Esophagus squamous epithelium (tissue), 5 donors: Measurements from ENCODE around the gene MED13L. TPM values are rescaled to one million over a fixed set of nuclear protein-coding genes. Genes with fewer than 3 reads are reported as not detected.

ENCODE experiments used
- DNase-seq: peaks from one replicate; lab custom pipeline; 2025; lab: John Stamatoyannopoulos, UW
- H3K27ac ChIP-seq, 4 donors: fragments of 200-600 bp; sonication (generic); one replicate each; pipeline ENCODE4 v1.5.1; 2016 to 2019; ENCODE audit warnings: mild to moderate bottlenecking in 1 of 4
- H3K27me3 ChIP-seq, 4 donors: fragments of 200-600 bp; sonication (generic); 1 replicate in 3 of 4; 2 replicates in 1 of 4; pipeline versions ENCODE4 v1.5.1 to v1.6.0; 2017 to 2021; ENCODE audit warnings: antibody characterized with exemption in 1 of 4
- H3K36me3 ChIP-seq, 3 donors: fragments of 200-600 bp; sonication (generic); one replicate each; pipeline ENCODE4 v1.5.1; 2016 to 2019
- H3K4me1 ChIP-seq, 3 donors: fragments of 200-600 bp; sonication (generic); one replicate each; pipeline ENCODE4 v1.5.1; 2017 to 2019
- H3K4me3 ChIP-seq, 4 donors: fragments of 200-600 bp; sonication (generic); 1 replicate in 3 of 4; 2 replicates in 1 of 4; pipeline ENCODE4 v1.5.1; 2016 to 2019; ENCODE audit warnings: mild to moderate bottlenecking in 2 of 4, moderate library complexity in 1 of 4
- H3K9me3 ChIP-seq, 3 donors: fragments of 200-600 bp; sonication (generic); one replicate each; pipeline ENCODE4 v1.5.1; 2016 to 2019
- POLR2A ChIP-seq, 4 donors: fragments of 450-650 bp; IDR thresholded peaks; one replicate each; pipeline ENCODE4 v1.6.1; 2017; ENCODE audit warnings: antibody characterized with exemption in 4 of 4, mild to moderate bottlenecking in 4 of 4, moderate library complexity in 3 of 4
- WGBS, 2 donors: methylation state at CpG; one replicate each; pipeline ENCODE4 v1.1.5; 2018; 5-methylcytosine and 5-hydroxymethylcytosine counted together
- intact Hi-C: fragments of 100-400 bp; cut with DNase I; formaldehyde crosslinking; loops from one replicate; pipeline ENCODE4 v1.15.0; 2022
- total RNA-seq, 4 donors: library from RNA; depleted of rRNA; stranded (reverse); fragments of >200 nt; gene quantifications; one replicate each; pipeline ENCODE4 v1.1.0, GENCODE V29; 2016
- TF ChIP-seq, protein P1 (sequence below), 6 experiments: fragments of 450-650 bp in 4 of 6; fragments of 200-600 bp in 2 of 6; sonication (generic) in 2 of 6; IDR thresholded peaks; one replicate each; pipeline ENCODE4 v1.5.1; 2016 to 2019; ENCODE audit warnings: antibody characterized with exemption in 6 of 6, mild to moderate bottlenecking in 4 of 6, moderate library complexity in 4 of 6
- donor health status: DM: yes; HTN: yes; CAD: no.

MED13L gene
- total RNA-seq, 4 donors from 2014 or later, result 52.2 to 137 (median 62.1) TPM

DNA sequence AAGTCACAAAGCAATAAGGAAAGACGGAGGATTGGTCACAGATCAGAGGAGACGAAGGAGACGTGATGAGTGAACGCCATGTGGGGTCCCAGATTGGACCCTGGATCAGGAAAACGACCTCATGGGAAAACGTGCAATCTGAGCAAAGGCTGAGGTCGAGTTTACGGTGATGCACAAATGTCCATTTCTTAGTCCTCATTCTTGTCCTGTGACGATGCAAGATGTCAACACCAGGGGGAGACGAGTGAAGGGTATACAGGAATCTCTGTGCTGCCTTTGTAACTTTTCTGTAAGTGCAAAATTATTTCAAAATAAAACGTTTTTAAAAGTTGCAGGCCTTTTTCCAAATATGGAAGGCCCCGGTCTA is 329.8 kb downstream of the MED13L start:
- TF ChIP-seq, protein P1, sequence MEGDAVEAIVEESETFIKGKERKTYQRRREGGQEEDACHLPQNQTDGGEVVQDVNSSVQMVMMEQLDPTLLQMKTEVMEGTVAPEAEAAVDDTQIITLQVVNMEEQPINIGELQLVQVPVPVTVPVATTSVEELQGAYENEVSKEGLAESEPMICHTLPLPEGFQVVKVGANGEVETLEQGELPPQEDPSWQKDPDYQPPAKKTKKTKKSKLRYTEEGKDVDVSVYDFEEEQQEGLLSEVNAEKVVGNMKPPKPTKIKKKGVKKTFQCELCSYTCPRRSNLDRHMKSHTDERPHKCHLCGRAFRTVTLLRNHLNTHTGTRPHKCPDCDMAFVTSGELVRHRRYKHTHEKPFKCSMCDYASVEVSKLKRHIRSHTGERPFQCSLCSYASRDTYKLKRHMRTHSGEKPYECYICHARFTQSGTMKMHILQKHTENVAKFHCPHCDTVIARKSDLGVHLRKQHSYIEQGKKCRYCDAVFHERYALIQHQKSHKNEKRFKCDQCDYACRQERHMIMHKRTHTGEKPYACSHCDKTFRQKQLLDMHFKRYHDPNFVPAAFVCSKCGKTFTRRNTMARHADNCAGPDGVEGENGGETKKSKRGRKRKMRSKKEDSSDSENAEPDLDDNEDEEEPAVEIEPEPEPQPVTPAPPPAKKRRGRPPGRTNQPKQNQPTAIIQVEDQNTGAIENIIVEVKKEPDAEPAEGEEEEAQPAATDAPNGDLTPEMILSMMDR (IDR thresholded peaks at IDR 0.05), result no peak
- no peak for TF ChIP-seq POLR2A (IDR thresholded peaks at IDR 0.05)
- no peak overlapping the region for H3K4me3 ChIP-seq
- H3K4me1 ChIP-seq, result peaks cover 0 to 4% (median 0%) of the 10 kb centered on the region in 3 donors
- intact Hi-C loops, result no loop called here
- DNase-seq, result no peak
- no peaks in the 10 kb centered on the region for H3K27me3 ChIP-seq
- WGBS, 2 donors, result 72 to 74% methylated on average over 12 of the region's 12 CpGs
- H3K27ac ChIP-seq, result no peak overlapping the region
- peaks cover 0 to 9% (median 0%) of the 10 kb centered on the region in 3 donors for H3K36me3 ChIP-seq
- no peaks in the 10 kb centered on the region for H3K9me3 ChIP-seq

DNA sequence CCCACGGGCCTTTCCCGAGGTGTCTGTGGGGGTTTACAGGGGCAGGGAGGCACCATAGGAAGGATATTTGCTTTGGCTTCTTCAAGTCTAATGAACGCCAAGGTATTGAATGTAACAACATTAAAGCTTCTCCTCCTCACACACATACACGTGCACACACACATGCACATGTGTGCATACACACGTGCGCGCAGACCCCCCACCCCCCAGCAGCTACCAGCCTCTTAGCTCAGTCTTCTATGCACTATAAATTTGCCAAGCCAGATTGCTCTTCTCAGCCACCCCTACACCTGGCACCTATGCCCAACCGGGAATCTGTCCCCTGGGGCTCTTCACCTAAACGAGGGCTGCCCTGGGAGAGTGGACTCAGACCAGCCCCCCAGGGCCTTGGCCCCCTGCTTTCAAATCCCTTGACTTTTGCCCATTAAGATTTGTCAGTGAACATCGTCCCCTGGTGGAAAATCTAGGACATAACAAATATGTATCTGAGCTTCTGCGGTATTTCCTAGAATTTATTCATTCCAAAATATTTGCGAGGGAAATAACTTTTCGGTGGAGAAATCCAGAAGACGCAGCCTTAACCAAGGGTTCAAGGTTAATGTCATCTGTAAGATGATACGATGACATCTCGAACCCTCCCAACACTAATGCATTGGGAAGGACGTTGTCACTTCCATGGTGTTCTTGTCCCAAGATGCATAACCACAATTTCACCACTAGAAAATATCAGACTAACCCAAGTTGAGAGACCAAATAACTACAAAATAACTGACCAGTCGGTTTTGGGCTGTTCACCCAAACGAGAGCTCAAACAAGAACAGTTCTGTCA is 330.4 kb downstream of the MED13L start:
- no peaks in the 10 kb centered on the region for H3K9me3 ChIP-seq
- 77 to 78% methylated on average over 17 to 19 of the region's 19 CpGs for WGBS, 2 donors
- TF ChIP-seq POLR2A (IDR thresholded peaks at IDR 0.05), result no peak
- TF ChIP-seq, protein P1 (IDR thresholded peaks at IDR 0.05), result peak in 3 of 6 experiments; percentile 22 to 48 (median 26)
- H3K4me1 ChIP-seq, result peaks cover 0 to 4% (median 0%) of the 10 kb centered on the region in 3 donors
- H3K27me3 ChIP-seq, result no peaks in the 10 kb centered on the region
- intact Hi-C loops, result no loop called here
- H3K27ac ChIP-seq, result no peak overlapping the region
- H3K36me3 ChIP-seq, result peaks cover 0 to 9% (median 0%) of the 10 kb centered on the region in 3 donors
- DNase-seq, result no peak
- H3K4me3 ChIP-seq, result no peak overlapping the region

DNA sequence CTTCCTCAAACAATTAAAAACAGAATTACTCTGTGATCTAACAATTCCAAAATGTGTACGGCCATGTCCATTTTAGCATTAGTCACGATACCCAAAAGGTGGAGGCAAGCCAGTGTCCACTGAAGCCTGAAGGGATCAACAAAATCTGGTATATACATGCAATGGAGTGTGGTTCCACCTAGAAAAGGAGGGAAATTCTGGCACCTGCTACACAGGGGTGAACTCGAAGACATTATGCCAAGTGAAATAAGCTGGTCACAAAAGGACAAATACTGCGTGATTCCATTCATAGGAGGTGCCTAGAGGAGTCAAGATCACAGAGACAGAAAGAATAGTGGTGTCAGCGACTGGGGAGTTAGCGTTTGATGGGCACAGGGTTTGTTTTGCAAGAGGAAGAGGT is 331.4 kb downstream of the MED13L start:
- no peak overlapping the region for H3K4me3 ChIP-seq
- DNase-seq, result no peak
- no peaks in the 10 kb centered on the region for H3K9me3 ChIP-seq
- intact Hi-C loops, result no loop called here
- peaks cover 0 to 4% (median 0%) of the 10 kb centered on the region in 3 donors for H3K4me1 ChIP-seq
- no peak for TF ChIP-seq POLR2A (IDR thresholded peaks at IDR 0.05)
- TF ChIP-seq, protein P1 (IDR thresholded peaks at IDR 0.05), result no peak
- 80 to 84% methylated on average over 6 of the region's 6 CpGs for WGBS, 2 donors
- no peaks in the 10 kb centered on the region for H3K27me3 ChIP-seq
- no peak overlapping the region for H3K27ac ChIP-seq
- H3K36me3 ChIP-seq, result peaks cover 0 to 9% (median 0%) of the 10 kb centered on the region in 3 donors

DNA sequence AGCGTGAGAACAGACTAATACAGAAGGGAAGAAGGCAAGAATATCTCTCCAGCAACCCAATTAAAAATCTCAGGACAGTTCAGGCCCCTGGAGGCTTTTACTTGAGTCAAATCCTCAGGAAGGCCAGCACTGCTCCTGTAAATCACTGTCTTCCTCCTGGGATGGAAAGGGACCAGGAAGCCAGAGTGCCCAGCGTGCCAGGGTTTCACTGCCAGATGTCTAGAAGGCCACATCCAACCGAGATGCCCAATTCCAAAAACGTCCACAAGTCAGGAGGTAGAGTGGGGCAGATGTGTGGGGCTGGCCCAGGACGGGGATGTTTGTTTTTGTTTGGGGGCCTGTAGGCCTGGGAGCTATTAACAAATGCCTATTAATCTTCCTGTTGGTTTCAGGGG is 332.0 kb downstream of the MED13L start:
- Histone ChIP-seq H3K9me3 (no peaks in the 10 kb centered on the region), H3K27ac (peak overlapping the region in 1 of 4 donors; percentile 17), H3K4me1 (peaks cover 0 to 4% (median 0%) of the 10 kb centered on the region in 3 donors), H3K4me3 (no peak overlapping the region), H3K27me3 (no peaks in the 10 kb centered on the region), H3K36me3 (peaks cover 0 to 8% (median 0%) of the 10 kb centered on the region in 3 donors)
- intact Hi-C loops, result no loop called here
- TF ChIP-seq, protein P1 (IDR thresholded peaks at IDR 0.05), result no peak
- TF ChIP-seq POLR2A (IDR thresholded peaks at IDR 0.05), result no peak
- 60 to 77% methylated on average over 3 to 5 of the region's 5 CpGs for WGBS, 2 donors
- DNase-seq, result no peak

DNA sequence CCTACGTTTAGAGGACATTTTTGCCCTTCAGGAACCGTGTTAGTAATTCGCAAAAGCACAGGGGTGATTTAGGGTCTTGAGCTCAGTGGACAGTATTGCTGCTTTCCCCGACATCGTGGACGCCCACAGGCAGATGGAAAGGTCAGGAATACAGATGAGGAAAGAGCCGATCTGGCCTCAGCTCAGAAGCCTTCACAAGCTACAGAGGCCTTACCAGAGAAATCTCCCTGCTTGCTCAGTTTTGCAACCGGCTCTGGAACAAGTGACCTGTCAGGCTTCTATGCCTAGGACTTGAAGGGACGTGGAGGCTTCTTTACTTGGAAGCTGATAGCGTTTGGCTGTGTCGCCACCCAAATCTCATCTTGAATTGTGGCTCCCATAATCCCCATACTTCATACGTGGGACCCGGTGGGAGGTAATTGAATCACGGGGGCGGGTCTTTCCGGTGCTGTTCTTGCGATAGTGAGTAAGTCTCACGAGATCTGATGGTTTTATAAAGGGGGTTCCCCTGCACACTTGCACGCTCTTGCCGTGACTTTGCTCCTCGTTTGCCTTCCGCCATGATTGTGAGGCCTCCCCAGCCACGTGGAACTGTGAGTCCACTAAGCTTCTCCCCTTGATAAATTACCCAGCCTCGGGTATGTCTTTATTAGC is 332.5 kb downstream of the MED13L start:
- 78 to 79% methylated on average over 21 to 22 of the region's 24 CpGs for WGBS, 2 donors
- TF ChIP-seq, protein P1 (IDR thresholded peaks at IDR 0.05), result no peak
- no peak for TF ChIP-seq POLR2A (IDR thresholded peaks at IDR 0.05)

More for the DNA sequence above, 332.5 kb downstream of the MED13L start:
- Histone ChIP-seq H3K27me3 (no peaks in the 10 kb centered on the region), H3K4me1 (peaks cover 0 to 4% (median 0%) of the 10 kb centered on the region in 3 donors), H3K36me3 (peaks cover 0 to 2% (median 0%) of the 10 kb centered on the region in 3 donors), H3K27ac (peak overlapping the region in 1 of 4 donors; percentile 17), H3K4me3 (no peak overlapping the region), H3K9me3 (no peaks in the 10 kb centered on the region)
- DNase-seq, result no peak
- intact Hi-C loops, result no loop called here
